ENCODE data around the gene TMEM175.
A peak's percentile ranks its signal among the peaks of the same experiment; 100 is the strongest.
"Not testable (repeated sequence)": the region's sequence is repeated elsewhere in the genome, so short reads cannot be mapped to it uniquely, and the experiment has no call there.

Gene TMEM175

GRCh38 chr4:996030-996996 is 64.1 kb downstream of the TMEM175 start:
- H3K27ac ChIP-seq (ENCODE audit: low read length): no peak overlapping the region
- no peaks in the 10 kb centered on the region for H3K9me3 ChIP-seq (ENCODE audit: control insufficient read depth in 2 of 2, low read length in 2 of 2)
- H3K4me3 ChIP-seq (ENCODE audit: low read length in 2 of 2): no peak overlapping the region
- H3K27me3 ChIP-seq (ENCODE audit: control insufficient read depth in 1 of 2, insufficient read depth in 2 of 2, low read length in 2 of 2): peaks cover 34 to 35% of the 10 kb centered on the region in 2 donors
- no peak overlapping the region for H3K9ac ChIP-seq (ENCODE audit: low read length in 2 of 2)
- peaks cover 11% of the 10 kb centered on the region for H3K4me1 ChIP-seq (ENCODE audit: control insufficient read depth, insufficient read depth, low read length)
- H3K36me3 ChIP-seq (ENCODE audit: control insufficient read depth in 2 of 2, insufficient read depth in 2 of 2, low read length in 2 of 2): no peaks in the 10 kb centered on the region

DNA sequence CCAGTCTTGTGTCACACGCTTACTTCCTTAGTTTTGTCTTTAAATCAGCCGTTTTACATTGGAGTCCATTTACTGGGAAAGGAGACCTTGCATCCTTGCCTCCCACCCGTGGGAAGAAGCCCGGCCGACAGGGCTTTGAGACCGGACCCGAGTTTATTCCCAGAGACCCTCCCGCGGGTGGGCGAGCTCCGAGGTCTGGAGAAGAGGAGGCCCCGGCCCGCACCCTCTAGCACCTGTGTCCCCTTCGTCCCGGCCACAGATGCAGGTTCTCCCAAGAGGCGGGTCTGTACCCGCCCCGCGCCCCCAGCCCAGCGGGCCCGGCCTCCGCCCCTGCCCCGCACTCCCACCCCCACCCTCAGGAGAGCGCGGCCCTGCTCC is 64.7 kb downstream of the TMEM175 start:
- Histone ChIP-seq H3K4me1 (ENCODE audit: control insufficient read depth, insufficient read depth, low read length) (peaks cover 14% of the 10 kb centered on the region), H3K4me3 (ENCODE audit: low read length in 2 of 2) (no peak overlapping the region), H3K27me3 (ENCODE audit: control insufficient read depth in 1 of 2, insufficient read depth in 2 of 2, low read length in 2 of 2) (peaks cover 39 to 41% of the 10 kb centered on the region in 2 donors), H3K27ac (ENCODE audit: low read length) (no peak overlapping the region), H3K9me3 (ENCODE audit: control insufficient read depth in 2 of 2, low read length in 2 of 2) (no peaks in the 10 kb centered on the region), H3K36me3 (ENCODE audit: control insufficient read depth in 2 of 2, insufficient read depth in 2 of 2, low read length in 2 of 2) (no peaks in the 10 kb centered on the region), H3K9ac (ENCODE audit: low read length in 2 of 2) (no peak overlapping the region)

DNA sequence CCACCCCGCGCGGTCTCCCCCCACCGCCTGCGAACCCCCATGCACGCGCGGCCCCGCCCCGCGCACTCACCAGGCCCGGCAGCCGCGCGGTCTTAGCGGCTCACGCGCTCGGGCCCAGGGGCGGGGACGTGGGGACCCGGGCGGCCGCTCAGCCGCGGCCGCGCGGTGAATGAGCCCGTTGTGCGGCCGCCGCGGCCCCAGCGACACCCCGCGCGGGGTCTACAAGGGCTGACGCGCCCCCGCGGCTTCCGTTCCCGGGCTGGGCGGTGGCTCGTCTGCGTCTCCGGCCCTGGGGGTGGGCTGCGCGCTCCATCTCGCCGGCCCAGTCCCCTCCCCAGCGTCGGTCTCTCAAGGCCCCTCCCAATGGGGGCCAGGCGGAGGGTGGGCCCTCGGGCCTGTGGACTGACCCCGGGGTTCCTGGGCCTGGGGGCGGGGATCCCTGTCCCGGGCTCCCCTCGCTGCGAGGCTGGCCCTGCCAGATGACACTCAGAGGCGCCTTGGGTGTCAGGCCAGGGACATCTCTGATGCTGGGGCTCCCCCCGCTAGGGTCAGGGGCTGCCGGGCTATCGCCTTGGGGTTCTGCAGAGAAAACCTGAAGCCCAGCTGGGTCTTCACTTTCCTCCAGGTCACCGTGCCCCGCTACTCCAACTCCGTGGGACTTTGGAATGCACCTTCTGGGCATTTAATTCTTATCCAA is 65.3 kb downstream of the TMEM175 start:
- H3K9ac ChIP-seq (ENCODE audit: low read length in 2 of 2): no peak overlapping the region
- H3K4me3 ChIP-seq (ENCODE audit: low read length in 2 of 2): peak overlapping the region; percentile 25 to 52
- H3K9me3 ChIP-seq (ENCODE audit: control insufficient read depth in 2 of 2, low read length in 2 of 2): no peaks in the 10 kb centered on the region
- peaks cover 18% of the 10 kb centered on the region for H3K4me1 ChIP-seq (ENCODE audit: control insufficient read depth, insufficient read depth, low read length)
- peaks cover 40 to 47% of the 10 kb centered on the region in 2 donors for H3K27me3 ChIP-seq (ENCODE audit: control insufficient read depth in 1 of 2, insufficient read depth in 2 of 2, low read length in 2 of 2)
- H3K27ac ChIP-seq (ENCODE audit: low read length): no peak overlapping the region
- H3K36me3 ChIP-seq (ENCODE audit: control insufficient read depth in 2 of 2, insufficient read depth in 2 of 2, low read length in 2 of 2): no peaks in the 10 kb centered on the region

GRCh38 chr4:998096-998691 is 65.9 kb downstream of the TMEM175 start:
- Histone ChIP-seq H3K27ac (ENCODE audit: low read length) (no peak overlapping the region), H3K27me3 (ENCODE audit: control insufficient read depth in 1 of 2, insufficient read depth in 2 of 2, low read length in 2 of 2) (peaks cover 40 to 53% of the 10 kb centered on the region in 2 donors), H3K36me3 (ENCODE audit: control insufficient read depth in 2 of 2, insufficient read depth in 2 of 2, low read length in 2 of 2) (no peaks in the 10 kb centered on the region), H3K9me3 (ENCODE audit: control insufficient read depth in 2 of 2, low read length in 2 of 2) (no peaks in the 10 kb centered on the region), H3K4me3 (ENCODE audit: low read length in 2 of 2) (no peak overlapping the region), H3K4me1 (ENCODE audit: control insufficient read depth, insufficient read depth, low read length) (peaks cover 22% of the 10 kb centered on the region), H3K9ac (ENCODE audit: low read length in 2 of 2) (no peak overlapping the region)

GRCh38 chr4:999240-999863 is 67.1 kb downstream of the TMEM175 start:
- not testable (repeated sequence) for H3K9me3 ChIP-seq (ENCODE audit: control insufficient read depth in 2 of 2, low read length in 2 of 2); H3K27ac ChIP-seq (ENCODE audit: low read length); H3K4me3 ChIP-seq (ENCODE audit: low read length in 2 of 2); H3K9ac ChIP-seq (ENCODE audit: low read length in 2 of 2); H3K36me3 ChIP-seq (ENCODE audit: control insufficient read depth in 2 of 2, insufficient read depth in 2 of 2, low read length in 2 of 2)
- peaks cover 26% of the 10 kb centered on the region for H3K4me1 ChIP-seq (ENCODE audit: control insufficient read depth, insufficient read depth, low read length)
- H3K27me3 ChIP-seq (ENCODE audit: control insufficient read depth in 1 of 2, insufficient read depth in 2 of 2, low read length in 2 of 2): peaks cover 50 to 64% of the 10 kb centered on the region in 2 donors

GRCh38 chr4:999882-1000425 is 67.7 kb downstream of the TMEM175 start:
- Histone ChIP-seq H3K27me3 (ENCODE audit: control insufficient read depth in 1 of 2, insufficient read depth in 2 of 2, low read length in 2 of 2) (peaks cover 54 to 69% of the 10 kb centered on the region in 2 donors), H3K27ac (ENCODE audit: low read length) (no peak overlapping the region), H3K9me3 (ENCODE audit: control insufficient read depth in 2 of 2, low read length in 2 of 2) (no peaks in the 10 kb centered on the region), H3K36me3 (ENCODE audit: control insufficient read depth in 2 of 2, insufficient read depth in 2 of 2, low read length in 2 of 2) (no peaks in the 10 kb centered on the region), H3K4me1 (ENCODE audit: control insufficient read depth, insufficient read depth, low read length) (peaks cover 28% of the 10 kb centered on the region), H3K9ac (ENCODE audit: low read length in 2 of 2) (no peak overlapping the region), H3K4me3 (ENCODE audit: low read length in 2 of 2) (no peak overlapping the region)

DNA sequence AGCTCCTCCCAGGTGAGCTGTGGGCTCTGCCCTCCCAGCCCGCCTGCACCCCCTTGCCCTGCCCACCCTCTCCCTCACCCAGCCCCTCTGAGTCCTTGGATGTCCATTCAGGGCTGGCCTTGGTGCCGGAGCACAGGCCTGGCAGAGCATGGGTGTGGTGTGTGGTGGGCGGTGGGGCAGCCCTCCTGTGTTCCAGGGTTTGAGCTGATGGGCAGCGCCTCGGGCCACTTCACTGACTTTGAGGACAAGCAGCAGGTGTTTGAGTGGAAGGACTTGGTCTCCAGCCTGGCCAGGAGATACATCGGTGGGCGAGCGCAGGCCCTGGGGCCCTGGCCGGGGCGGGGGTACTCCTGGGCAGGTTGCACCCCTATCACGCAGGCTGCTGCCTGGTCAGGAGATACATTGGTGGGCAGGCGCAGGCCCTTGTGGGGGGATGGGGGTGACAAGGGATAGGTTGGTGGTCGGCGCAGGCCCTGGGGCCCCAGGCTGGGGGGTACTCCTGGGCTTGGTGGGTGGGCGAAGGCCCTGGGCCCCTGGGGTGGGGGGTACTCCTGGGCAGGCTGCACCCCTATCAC is 68.5 kb downstream of the TMEM175 start:
- no peaks in the 10 kb centered on the region for H3K9me3 ChIP-seq (ENCODE audit: control insufficient read depth in 2 of 2, low read length in 2 of 2)
- no peak overlapping the region for H3K27ac ChIP-seq (ENCODE audit: low read length)
- H3K9ac ChIP-seq (ENCODE audit: low read length in 2 of 2): no peak overlapping the region
- H3K36me3 ChIP-seq (ENCODE audit: control insufficient read depth in 2 of 2, insufficient read depth in 2 of 2, low read length in 2 of 2): no peaks in the 10 kb centered on the region
- peaks cover 61 to 76% of the 10 kb centered on the region in 2 donors for H3K27me3 ChIP-seq (ENCODE audit: control insufficient read depth in 1 of 2, insufficient read depth in 2 of 2, low read length in 2 of 2)
- no peak overlapping the region for H3K4me3 ChIP-seq (ENCODE audit: low read length in 2 of 2)
- peaks cover 31% of the 10 kb centered on the region for H3K4me1 ChIP-seq (ENCODE audit: control insufficient read depth, insufficient read depth, low read length)

- Histone ChIP-seq H3K9ac (ENCODE audit: low read length in 2 of 2) (no peak overlapping the region), H3K4me1 (ENCODE audit: control insufficient read depth, insufficient read depth, low read length) (peaks cover 31% of the 10 kb centered on the region), H3K36me3 (ENCODE audit: control insufficient read depth in 2 of 2, insufficient read depth in 2 of 2, low read length in 2 of 2) (no peaks in the 10 kb centered on the region), H3K27ac (ENCODE audit: low read length) (no peak overlapping the region), H3K4me3 (ENCODE audit: low read length in 2 of 2) (no peak overlapping the region), H3K27me3 (ENCODE audit: control insufficient read depth in 1 of 2, insufficient read depth in 2 of 2, low read length in 2 of 2) (peaks cover 58 to 79% of the 10 kb centered on the region in 2 donors), H3K9me3 (ENCODE audit: control insufficient read depth in 2 of 2, low read length in 2 of 2) (no peaks in the 10 kb centered on the region)
Observed at GRCh38 chr4:1001561-1002130, 69.4 kb downstream of the TMEM175 start.

- H3K4me3 ChIP-seq (ENCODE audit: low read length in 2 of 2): no peak overlapping the region
Observed at GRCh38 chr4:1002131-1002630, 69.9 kb downstream of the TMEM175 start.

More at GRCh38 chr4:1002131-1002630, 69.9 kb downstream of the TMEM175 start:
- H3K27ac ChIP-seq (ENCODE audit: low read length): no peak overlapping the region
- no peaks in the 10 kb centered on the region for H3K36me3 ChIP-seq (ENCODE audit: control insufficient read depth in 2 of 2, insufficient read depth in 2 of 2, low read length in 2 of 2)
- H3K4me1 ChIP-seq (ENCODE audit: control insufficient read depth, insufficient read depth, low read length): peaks cover 31% of the 10 kb centered on the region
- no peaks in the 10 kb centered on the region for H3K9me3 ChIP-seq (ENCODE audit: control insufficient read depth in 2 of 2, low read length in 2 of 2)
- no peak overlapping the region for H3K9ac ChIP-seq (ENCODE audit: low read length in 2 of 2)
- H3K27me3 ChIP-seq (ENCODE audit: control insufficient read depth in 1 of 2, insufficient read depth in 2 of 2, low read length in 2 of 2): peaks cover 61 to 80% of the 10 kb centered on the region in 2 donors
